NCI-H187 (cell line): Measurements from ENCODE around the gene DACH1.

Experiments
- DNase-seq, 2 experiments: peaks; one replicate each; lab custom pipeline; 2025; lab: John Stamatoyannopoulos, UW

Gene DACH1

GRCh38 chr13:71394176-71394575 is 472.8 kb downstream of the DACH1 start:
- no peak for DNase-seq
